H1 (cell line): ENCODE measurements around the gene MROH2A. TPM values are rescaled to one million over a fixed set of nuclear protein-coding genes. Genes with fewer than 3 reads are reported as not detected.

ENCODE experiments used
- JUND ChIP-seq: IDR thresholded peaks from 2 replicates; pipeline ENCODE4 v1.6.1; 2011; ENCODE audit warnings: mild to moderate bottlenecking, improper control_type of control experiment, low read length
- RFX5 ChIP-seq: IDR thresholded peaks from 2 replicates; pipeline ENCODE4 v1.6.1; 2011; ENCODE audit warnings: low read depth, low read length, improper control_type of control experiment, borderline replicate concordance
- SAP30 ChIP-seq: fragments of 300-600 bp; sonication (generic); IDR thresholded peaks from 2 replicates; pipeline ENCODE4 v1.7.1; 2012; ENCODE audit warnings: low read length, moderate library complexity, mild to moderate bottlenecking, inconsistent platforms; ENCODE audit not compliant: insufficient read depth, insufficient replicate concordance
- SP1 ChIP-seq: IDR thresholded peaks from 2 replicates; pipeline ENCODE4 v1.6.1; 2011; ENCODE audit warnings: low read depth, low read length
- polyA plus RNA-seq, 7 experiments: library from polyadenylated mRNA; depleted of rRNA in 3 of 7; stranded (reverse) in 5 of 7; unstranded in 2 of 7; fragments of >200 nt in 5 of 7; fragments of 200-250 nt in 2 of 7; gene quantifications; 1 replicate in 5 of 7; 2 replicates in 1 of 7; 4 replicates in 1 of 7; pipeline versions ENCODE4 v1.2.1 to v1.2.3, GENCODE V29; 2011 to 2013; ENCODE audit warnings: missing spikeins in 2 of 7, mixed read lengths in 2 of 7
- total RNA-seq: library from RNA; stranded (reverse); fragmentation: NEBNext Ultra II Directional; extraction: Animal tissue kit (Norgen Biotek cat#: 25700); gene quantifications from 2 replicates; pipeline ENCODE4 v1.2.1, GENCODE V29; 2021

The MROH2A gene
- total and polyA plus RNA-seq, 2 of the 8 experiments (the other 6 are each of a cell fraction or from before 2014, with no cell fraction given) = not detected

- TF ChIP-seq SP1 (peak; percentile 90), SAP30 (peak; percentile 99), RFX5 (no peak), JUND (no peak)
- TF ChIP-seq, all 59 proteins: peak for 18
Measured at GRCh38 chr2:233854241-233854981, 76.3 kb downstream of the MROH2A start, which contains the start of gene HJURP (continued).
